K562 (cell line): ENCODE measurements around the gene ZFYVE27. TPM values are rescaled to one million over a fixed set of nuclear protein-coding genes. Genes with fewer than 3 reads are reported as not detected.

Source experiments
- ATAC-seq: fragments of 200-7000 bp; cut with Tn5 transposase; 3 replicates; pipeline ENCODE4 v1.9.1; 2020; ENCODE audit warnings: moderate library complexity
- BruUV-seq: library from RNA; stranded (reverse); fragments of 400-500 nt; replicated peaks from 2 replicates; lab custom pipeline; 2021; lab: Mats Ljungman, UMichigan
- CTCF ChIA-PET: fragments of 300-600 bp; formaldehyde crosslinking; extraction: SDS; loops from one replicate; lab custom pipeline; 2021; ENCODE audit warnings: low intra/inter-chr PET ratio; lab: Yijun Ruan, JAX
- POLR2A ChIA-PET: fragments of 300-600, 350-650 bp; sonication (Branson Sonifier 250); formaldehyde crosslinking; extraction: SDS; loops from one replicate; lab custom pipeline; 2021; ENCODE audit warnings: antibody characterized with exemption, inconsistent platforms; lab: Yijun Ruan, JAX
- DNase-seq, 4 experiments: peaks; one replicate each; pipeline versions ENCODE4 v3.0.0 to v3.0.0-alpha.2; 2011 to 2018; ENCODE audit warnings: low spot score in 3 of 4, mixed read lengths in 3 of 4; ENCODE audit errors: extremely low read depth in 1 of 4
- FAIRE-seq: peaks from 2 replicates; lab custom pipeline; 2011; peaks lifted over from hg19 to GRCh38; lab: Jason Lieb, UNC
- H2AFZ ChIP-seq: 2 replicates; pipeline ENCODE4 v1.6.0; 2011; ENCODE audit warnings: low read depth, low read length, control low read depth, inconsistent platforms
- H3K27ac ChIP-seq: fragments of 200-600 bp; 3 replicates; pipeline ENCODE4 v1.8.0; 2011; ENCODE audit warnings: low read depth, mild to moderate bottlenecking, control low read depth, inconsistent platforms, low read length, moderate library complexity, mixed read lengths; ENCODE audit errors: extremely low read depth
- H3K27me3 ChIP-seq, 2 experiments: fragments of 300-600 bp in 1 of 2; 2 replicates in 1 of 2; 3 replicates in 1 of 2; pipeline versions ENCODE4 v1.6.0 to v1.8.0; 2011; ENCODE audit warnings: inconsistent platforms in 2 of 2, low read length in 2 of 2, mild to moderate bottlenecking in 1 of 2, mixed read lengths in 1 of 2, moderate library complexity in 1 of 2; ENCODE audit not compliant: control insufficient read depth in 2 of 2, insufficient read depth in 2 of 2
- H3K36me3 ChIP-seq: fragments of 300-600 bp; 3 replicates; pipeline ENCODE4 v1.8.0; 2011; ENCODE audit warnings: mild to moderate bottlenecking, low read length, inconsistent platforms; ENCODE audit not compliant: control insufficient read depth, insufficient read depth
- H3K4me1 ChIP-seq, 2 experiments: fragments of 200-600 bp in 1 of 2; replicated peaks in 1 of 2; 2 replicates in 1 of 2; 3 replicates in 1 of 2; pipeline versions ENCODE4 v1.5.1 to v1.8.0; 2011; ENCODE audit warnings: inconsistent platforms in 2 of 2, low read length in 2 of 2, mild to moderate bottlenecking in 1 of 2, mixed read lengths in 1 of 2, moderate library complexity in 1 of 2; ENCODE audit not compliant: control insufficient read depth in 2 of 2, insufficient read depth in 2 of 2
- H3K4me2 ChIP-seq: 2 replicates; pipeline ENCODE4 v1.6.1; 2011; ENCODE audit warnings: low read length, control low read depth, inconsistent platforms, mixed read lengths; ENCODE audit not compliant: insufficient read depth
- H3K4me3 ChIP-seq: fragments of 200-600 bp; sonication (generic), shearing (Covaris generic); 2 replicates; pipeline ENCODE4 v1.5.1; 2016; ENCODE audit warnings: control low read depth, inconsistent platforms
- H3K79me2 ChIP-seq: fragments of 200-600 bp; 3 replicates; pipeline ENCODE4 v1.8.0; 2011; ENCODE audit warnings: low read length, inconsistent platforms; ENCODE audit not compliant: control insufficient read depth, insufficient read depth
- H3K9ac ChIP-seq, 2 experiments: 2 replicates each; pipeline versions ENCODE4 v1.6.0 to v1.6.1; 2011; ENCODE audit warnings: low read depth in 2 of 2, low read length in 2 of 2, control low read depth in 1 of 2, inconsistent platforms in 1 of 2, mild to moderate bottlenecking in 1 of 2, mixed read lengths in 1 of 2; ENCODE audit not compliant: insufficient read depth in 1 of 2
- H3K9me1 ChIP-seq: one replicate; pipeline ENCODE4 v1.6.0; 2011; ENCODE audit warnings: inconsistent platforms, mild to moderate bottlenecking, low read length, moderate library complexity; ENCODE audit not compliant: control insufficient read depth, insufficient read depth
- H3K9me3 ChIP-seq: replicated peaks from 2 replicates; pipeline ENCODE4 v1.5.1; 2011; ENCODE audit warnings: low read depth, low read length, inconsistent platforms; ENCODE audit not compliant: control insufficient read depth, insufficient read depth
- H4K20me1 ChIP-seq: replicated peaks from 2 replicates; pipeline ENCODE4 v1.6.1; 2011; ENCODE audit warnings: low read length, inconsistent platforms, mixed read lengths; ENCODE audit not compliant: control insufficient read depth, insufficient read depth
- ARID4B ChIP-seq: sonication (generic); formaldehyde crosslinking; IDR thresholded peaks from 2 replicates; pipeline ENCODE4 v1.8.0; 2022; ENCODE audit warnings: mild to moderate bottlenecking, missing genetic modification reagents
- CHD1 ChIP-seq: fragments of 200-600 bp; sonication (generic); IDR thresholded peaks from one replicate; pipeline ENCODE4 v1.6.1; 2012; ENCODE audit warnings: mild to moderate bottlenecking, moderate library complexity, low read length, inconsistent platforms
- HNRNPLL ChIP-seq: fragments of 200-400 bp; formaldehyde crosslinking; IDR thresholded peaks from 2 replicates; pipeline ENCODE4 v1.6.1; 2017; ENCODE audit warnings: low read length, low read depth, mild to moderate bottlenecking; ENCODE audit not compliant: poor library complexity, severe bottlenecking
- IRF1 ChIP-seq: sonication (generic); formaldehyde crosslinking; IDR thresholded peaks from 2 replicates; pipeline ENCODE4 v1.8.0; 2022; ENCODE audit warnings: missing genetic modification reagents, mild to moderate bottlenecking, borderline replicate concordance
- MAFG ChIP-seq: fragments of 450-650 bp; conservative IDR thresholded peaks from 2 replicates; pipeline ENCODE4 v1.6.1; 2016; ENCODE audit warnings: missing genetic modification characterization, missing compliant biosample characterization
- TEAD1 ChIP-seq, 2 experiments: fragments of 450-650 bp in 1 of 2; sonication (generic) in 1 of 2; formaldehyde crosslinking; IDR thresholded peaks; 2 replicates each; pipeline versions ENCODE4 v1.4.0 to v1.8.0; 2020 to 2022; ENCODE audit warnings: mild to moderate bottlenecking in 2 of 2, missing genetic modification reagents in 1 of 2
- ZNF518B ChIP-seq: fragments of 250-450 bp; sonication (Bioruptor Pico); IDR thresholded peaks from 2 replicates; pipeline ENCODE4 v1.5.0; 2021; ENCODE audit warnings: mild to moderate bottlenecking, moderate library complexity
- WGBS: fragments of 100-300 bp; shearing (Covaris generic); methylation state at CpG from one replicate; pipeline ENCODE4 v1.1.6; 2016; ENCODE audit warnings: low coverage, mixed read lengths; ENCODE audit not compliant: insufficient coverage; ENCODE audit errors: missing lambda C conversion rate; 5-methylcytosine and 5-hydroxymethylcytosine counted together
- in situ Hi-C: fragments of 300-500 bp; cut with MboI; formaldehyde crosslinking; loops from 4 replicates; pipeline ENCODE4 v1.15.0; 2018; ENCODE audit warnings: inconsistent platforms, mixed read lengths
- intact Hi-C: fragments of 100-400 bp; cut with micrococcal nuclease; formaldehyde crosslinking; loops from 2 replicates; pipeline ENCODE4 v1.14.2; 2022
- polyA plus RNA-seq, 8 experiments: library from polyadenylated mRNA; depleted of rRNA in 4 of 8; stranded (reverse) in 5 of 8; unstranded in 3 of 8; fragments of >200 nt; fragmentation: Nextera tagmentation in 2 of 8; fragmentation: Illumina TruSeq in 1 of 8; extraction: Ambion mirVana in 2 of 8; extraction: Trizol in 1 of 8; gene quantifications; 2 replicates each; pipeline versions ENCODE4 v1.2.1 to v1.2.3, GENCODE V29; 2011 to 2014; ENCODE audit warnings: inconsistent platforms in 1 of 8, missing spikeins in 1 of 8
- total RNA-seq, 7 experiments: library from RNA; depleted of rRNA in 6 of 7; stranded (reverse); fragments of >200 nt in 6 of 7; fragmentation: Illumina TruSeq in 2 of 7; extraction: Trizol in 2 of 7; gene quantifications; 2 replicates each; pipeline versions ENCODE4 v1.2.1 to v1.2.3, GENCODE V29; 2011 to 2021; ENCODE audit warnings: low replicate concordance in 1 of 7

ZFYVE27 gene
- total and polyA plus RNA-seq, 9 of the 15 experiments (the other 6 are each of a cell fraction or from before 2014, with no cell fraction given), result 0.81 to 21.9 (median 15.3) TPM

GRCh38 chr10:97755718-97756117 lies 18.8 kb downstream of the ZFYVE27 start (continued):
- TF ChIP-seq ZNF518B (CRISPR knock-in tag), result no peak
- no peak for TF ChIP-seq TEAD1 (CRISPR knock-in tag; IDR thresholded peaks at IDR 0.05)
- TF ChIP-seq, all 486 proteins: peak for 0

- ChIA-PET CTCF (no interaction called here), POLR2A (interaction anchor here (0.7 kb wide), 2 partner anchors 11 to 92 kb away, joined by 3 read pairs; partner anchors contain the start of gene GOLGA7B)
- H3K4me3 ChIP-seq, result no peak overlapping the region
- H2AFZ ChIP-seq, result no peak overlapping the region
- no peaks in the 10 kb centered on the region for H3K27me3 ChIP-seq
- ATAC-seq (no peak), FAIRE-seq (no peak), DNase-seq (no peak)
- H3K36me3 ChIP-seq, result peaks cover 73% of the 10 kb centered on the region
- H3K9me3 ChIP-seq, result no peaks in the 10 kb centered on the region
- no peaks in the 10 kb centered on the region; the same call in 1 of the 2 replicates for H4K20me1 ChIP-seq
- H3K4me2 ChIP-seq, result no peak overlapping the region
- no peak overlapping the region for H3K9ac ChIP-seq
- no peaks in the 10 kb centered on the region for H3K79me2 ChIP-seq
- in situ Hi-C loops (loop anchor here (25.0 kb wide), 1 partner anchor 105 kb away; no protein-coding TSS in a partner anchor), intact Hi-C loops (no loop called here)
- no peaks in the 10 kb centered on the region; a peak in 1 of 5 replicates for H3K4me1 ChIP-seq
- no peaks in the 10 kb centered on the region for H3K9me1 ChIP-seq
- 94% methylated on average over 4 of the region's 6 CpGs for WGBS
- BruUV-seq, result no TSS peak
- H3K27ac ChIP-seq, result no peak overlapping the region
- no peak for TF ChIP-seq HNRNPLL
- TF ChIP-seq IRF1, result no peak
- TF ChIP-seq MAFG (tag), result no peak
- no peak for TF ChIP-seq ARID4B (CRISPR knock-in tag)
- TF ChIP-seq CHD1, result no peak
These were observed 20.5 kb downstream of the ZFYVE27 start for GRCh38 chr10:97757471-97757870.
